Measurements from ENCODE around the gene OGG1. TPM values are rescaled to one million over a fixed set of nuclear protein-coding genes. Genes with fewer than 3 reads are reported as not detected.

Gene OGG1
- total RNA-seq: 10 to 100 TPM; 41.3 to 46.1 TPM

GRCh38 chr3:9749645-9750555 lies at the start of gene OGG1:
TSS of gene OGG1 (plus strand) at chr3:9749952. CDS start at chr3:9750287, 335 bp downstream.
- Mint-ChIP-seq H3K27ac (peak within 1 kb of the TSS; percentile 94), H3K27me3 (no peaks in the 10 kb centered on the region), H3K4me3 (peak within 1 kb of the TSS; percentile 98), H3K36me3 (peaks cover 34% of the 10 kb centered on the region), H3K4me1 (peaks cover 51% of the 10 kb centered on the region), H3K9me3 (no peaks in the 10 kb centered on the region)
- POLR2A ChIA-PET: interaction anchor here (0.5 to 5.3 kb wide), 13 partner anchors 17 to 353 kb away, joined by 3 to 65 read pairs (median 4); partner anchors contain the start of genes ARPC4, BRPF1, CAMK1 and TADA3
- DNase-seq (peak; percentile 96), ATAC-seq (ENCODE audit: low read depth) (peak; percentile 91)

- no peak overlapping the region for H3K27ac Mint-ChIP-seq
- no peaks in the 10 kb centered on the region for H3K9me3 Mint-ChIP-seq
- no peak for DNase-seq
- H3K27me3 Mint-ChIP-seq: peaks cover 22% of the 10 kb centered on the region
- POLR2A ChIA-PET: interaction anchor here (0.6 kb wide), 1 partner anchor 99 kb away, joined by 4 read pairs; no protein-coding TSS in a partner anchor
- no peaks in the 10 kb centered on the region for H3K4me1 Mint-ChIP-seq
- peaks cover 15% of the 10 kb centered on the region for H3K36me3 Mint-ChIP-seq
- ATAC-seq (ENCODE audit: low read depth): no peak
- H3K4me3 Mint-ChIP-seq: no peak overlapping the region
These were observed 49.2 kb upstream of the OGG1 start for GRCh38 chr3:9700536-9700935.

- peaks cover 26% of the 10 kb centered on the region for H3K27me3 Mint-ChIP-seq
- H3K36me3 Mint-ChIP-seq: peaks cover 15% of the 10 kb centered on the region
- no peak for DNase-seq
- no peaks in the 10 kb centered on the region for H3K9me3 Mint-ChIP-seq
- H3K4me3 Mint-ChIP-seq: no peak overlapping the region
- POLR2A ChIA-PET: interaction anchor here (0.6 kb wide), 1 partner anchor 99 kb away, joined by 4 read pairs; no protein-coding TSS in a partner anchor
- no peaks in the 10 kb centered on the region for H3K4me1 Mint-ChIP-seq
- no peak for ATAC-seq (ENCODE audit: low read depth)
- no peak overlapping the region for H3K27ac Mint-ChIP-seq
These were observed 48.7 kb upstream of the OGG1 start for GRCh38 chr3:9701006-9701405.

- H3K4me3 Mint-ChIP-seq: no peak overlapping the region
- no peak overlapping the region for H3K27ac Mint-ChIP-seq
- peaks cover 33% of the 10 kb centered on the region for H3K27me3 Mint-ChIP-seq
- ATAC-seq (ENCODE audit: low read depth) (no peak), DNase-seq (no peak)
- H3K4me1 Mint-ChIP-seq: no peaks in the 10 kb centered on the region
- no peaks in the 10 kb centered on the region for H3K9me3 Mint-ChIP-seq
- H3K36me3 Mint-ChIP-seq: peaks cover 18% of the 10 kb centered on the region
- POLR2A ChIA-PET: no interaction called here
These were observed 48.0 kb upstream of the OGG1 start for GRCh38 chr3:9701711-9702110.

GRCh38 chr3:9703240-9703639 lies 46.5 kb upstream of the OGG1 start:
- no peak for ATAC-seq (ENCODE audit: low read depth)
- H3K4me1 Mint-ChIP-seq: no peaks in the 10 kb centered on the region
- no peak for DNase-seq
- H3K4me3 Mint-ChIP-seq: no peak overlapping the region
- peaks cover 35% of the 10 kb centered on the region for H3K27me3 Mint-ChIP-seq
- POLR2A ChIA-PET: no interaction called here
- H3K27ac Mint-ChIP-seq: no peak overlapping the region
- peaks cover 17% of the 10 kb centered on the region for H3K36me3 Mint-ChIP-seq
- no peaks in the 10 kb centered on the region for H3K9me3 Mint-ChIP-seq

- Mint-ChIP-seq H3K36me3 (peaks cover 17% of the 10 kb centered on the region), H3K4me1 (no peaks in the 10 kb centered on the region), H3K9me3 (no peaks in the 10 kb centered on the region), H3K27ac (no peak within 1 kb of the TSS), H3K4me3 (peak within 1 kb of the TSS; percentile 11), H3K27me3 (peaks cover 35% of the 10 kb centered on the region)
- no peak for DNase-seq
- no peak for ATAC-seq (ENCODE audit: low read depth)
- POLR2A ChIA-PET: no interaction called here
These were observed 45.9 kb upstream of the OGG1 start, which contains the start of gene CPNE9 for GRCh38 chr3:9703736-9704346. TSS of gene CPNE9 (plus strand) at chr3:9703833. CDS start at chr3:9703997, 164 bp downstream.

GRCh38 chr3:9704347-9705322 lies 45.1 kb upstream of the OGG1 start:
- POLR2A ChIA-PET: no interaction called here
- Mint-ChIP-seq H3K27ac (no peak overlapping the region), H3K36me3 (peaks cover 16% of the 10 kb centered on the region)

GRCh38 chr3:9710174-9710739 lies 39.5 kb upstream of the OGG1 start:
- H3K9me3 Mint-ChIP-seq: no peaks in the 10 kb centered on the region
- H3K27me3 Mint-ChIP-seq: peaks cover 20% of the 10 kb centered on the region
- DNase-seq: no peak
- H3K4me1 Mint-ChIP-seq: peaks cover 4% of the 10 kb centered on the region
- POLR2A ChIA-PET: no interaction called here
- peak; percentile 26 for ATAC-seq (ENCODE audit: low read depth)
- no peak overlapping the region for H3K27ac Mint-ChIP-seq
- peaks cover 3% of the 10 kb centered on the region for H3K36me3 Mint-ChIP-seq
- no peak overlapping the region for H3K4me3 Mint-ChIP-seq

More at GRCh38 chr3:9704347-9705322, 45.1 kb upstream of the OGG1 start:
- Mint-ChIP-seq H3K9me3 (no peaks in the 10 kb centered on the region), H3K4me1 (no peaks in the 10 kb centered on the region), H3K4me3 (peak overlapping the region; percentile 22), H3K27me3 (peaks cover 35% of the 10 kb centered on the region)
- DNase-seq (peak; percentile 50), ATAC-seq (ENCODE audit: low read depth) (peak; percentile 41)

- H3K9me3 Mint-ChIP-seq: no peaks in the 10 kb centered on the region
- peaks cover 4% of the 10 kb centered on the region for H3K27me3 Mint-ChIP-seq
- no peak overlapping the region for H3K4me3 Mint-ChIP-seq
- H3K36me3 Mint-ChIP-seq: no peaks in the 10 kb centered on the region
- POLR2A ChIA-PET: no interaction called here
- ATAC-seq (ENCODE audit: low read depth): no peak
- DNase-seq: no peak
- no peak overlapping the region for H3K27ac Mint-ChIP-seq
- H3K4me1 Mint-ChIP-seq: peaks cover 5% of the 10 kb centered on the region
These were observed 37.3 kb upstream of the OGG1 start for GRCh38 chr3:9712415-9712814.

GRCh38 chr3:9713142-9713541 lies 36.6 kb upstream of the OGG1 start:
- DNase-seq (no peak), ATAC-seq (ENCODE audit: low read depth) (no peak)
- Mint-ChIP-seq H3K4me3 (no peak overlapping the region), H3K27me3 (peaks cover 5% of the 10 kb centered on the region), H3K27ac (peak overlapping the region; percentile 35), H3K36me3 (no peaks in the 10 kb centered on the region), H3K9me3 (no peaks in the 10 kb centered on the region), H3K4me1 (peaks cover 7% of the 10 kb centered on the region)
- POLR2A ChIA-PET: no interaction called here

- H3K36me3 Mint-ChIP-seq: no peaks in the 10 kb centered on the region
- no peak overlapping the region for H3K4me3 Mint-ChIP-seq
- no peak for DNase-seq
- H3K9me3 Mint-ChIP-seq: no peaks in the 10 kb centered on the region
- H3K27me3 Mint-ChIP-seq: peaks cover 6% of the 10 kb centered on the region
- peaks cover 7% of the 10 kb centered on the region for H3K4me1 Mint-ChIP-seq
- POLR2A ChIA-PET: no interaction called here
- no peak for ATAC-seq (ENCODE audit: low read depth)
- H3K27ac Mint-ChIP-seq: no peak overlapping the region
These were observed 34.6 kb upstream of the OGG1 start for GRCh38 chr3:9715136-9715535.

GRCh38 chr3:9715764-9716437 lies 33.9 kb upstream of the OGG1 start:
- POLR2A ChIA-PET: no interaction called here
- DNase-seq (no peak), ATAC-seq (ENCODE audit: low read depth) (peak; percentile 69)
- Mint-ChIP-seq H3K27ac (no peak overlapping the region), H3K27me3 (peaks cover 7% of the 10 kb centered on the region), H3K36me3 (no peaks in the 10 kb centered on the region), H3K9me3 (no peaks in the 10 kb centered on the region), H3K4me1 (peaks cover 3% of the 10 kb centered on the region), H3K4me3 (no peak overlapping the region)
